A549 treated with DMSO at 1 μM for 4 hours (cell line): ENCODE data around the gene INVS. TPM values are rescaled to one million over a fixed set of nuclear protein-coding genes. Genes with fewer than 3 reads are reported as not detected.

Experiments used
- total RNA-seq: library from RNA; stranded (reverse); fragments of 200-300 nt; extraction: Qiagen RNA extraction; gene quantifications from 5 replicates; pipeline ENCODE4 v1.2.3, GENCODE V29; 2022; ENCODE audit warnings: low read depth

The INVS gene, protein sequence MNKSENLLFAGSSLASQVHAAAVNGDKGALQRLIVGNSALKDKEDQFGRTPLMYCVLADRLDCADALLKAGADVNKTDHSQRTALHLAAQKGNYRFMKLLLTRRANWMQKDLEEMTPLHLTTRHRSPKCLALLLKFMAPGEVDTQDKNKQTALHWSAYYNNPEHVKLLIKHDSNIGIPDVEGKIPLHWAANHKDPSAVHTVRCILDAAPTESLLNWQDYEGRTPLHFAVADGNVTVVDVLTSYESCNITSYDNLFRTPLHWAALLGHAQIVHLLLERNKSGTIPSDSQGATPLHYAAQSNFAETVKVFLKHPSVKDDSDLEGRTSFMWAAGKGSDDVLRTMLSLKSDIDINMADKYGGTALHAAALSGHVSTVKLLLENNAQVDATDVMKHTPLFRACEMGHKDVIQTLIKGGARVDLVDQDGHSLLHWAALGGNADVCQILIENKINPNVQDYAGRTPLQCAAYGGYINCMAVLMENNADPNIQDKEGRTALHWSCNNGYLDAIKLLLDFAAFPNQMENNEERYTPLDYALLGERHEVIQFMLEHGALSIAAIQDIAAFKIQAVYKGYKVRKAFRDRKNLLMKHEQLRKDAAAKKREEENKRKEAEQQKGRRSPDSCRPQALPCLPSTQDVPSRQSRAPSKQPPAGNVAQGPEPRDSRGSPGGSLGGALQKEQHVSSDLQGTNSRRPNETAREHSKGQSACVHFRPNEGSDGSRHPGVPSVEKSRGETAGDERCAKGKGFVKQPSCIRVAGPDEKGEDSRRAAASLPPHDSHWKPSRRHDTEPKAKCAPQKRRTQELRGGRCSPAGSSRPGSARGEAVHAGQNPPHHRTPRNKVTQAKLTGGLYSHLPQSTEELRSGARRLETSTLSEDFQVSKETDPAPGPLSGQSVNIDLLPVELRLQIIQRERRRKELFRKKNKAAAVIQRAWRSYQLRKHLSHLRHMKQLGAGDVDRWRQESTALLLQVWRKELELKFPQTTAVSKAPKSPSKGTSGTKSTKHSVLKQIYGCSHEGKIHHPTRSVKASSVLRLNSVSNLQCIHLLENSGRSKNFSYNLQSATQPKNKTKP
- total RNA-seq, result 8.9 to 12.4 TPM (median 11.0 TPM) in 5 replicates

DNA sequence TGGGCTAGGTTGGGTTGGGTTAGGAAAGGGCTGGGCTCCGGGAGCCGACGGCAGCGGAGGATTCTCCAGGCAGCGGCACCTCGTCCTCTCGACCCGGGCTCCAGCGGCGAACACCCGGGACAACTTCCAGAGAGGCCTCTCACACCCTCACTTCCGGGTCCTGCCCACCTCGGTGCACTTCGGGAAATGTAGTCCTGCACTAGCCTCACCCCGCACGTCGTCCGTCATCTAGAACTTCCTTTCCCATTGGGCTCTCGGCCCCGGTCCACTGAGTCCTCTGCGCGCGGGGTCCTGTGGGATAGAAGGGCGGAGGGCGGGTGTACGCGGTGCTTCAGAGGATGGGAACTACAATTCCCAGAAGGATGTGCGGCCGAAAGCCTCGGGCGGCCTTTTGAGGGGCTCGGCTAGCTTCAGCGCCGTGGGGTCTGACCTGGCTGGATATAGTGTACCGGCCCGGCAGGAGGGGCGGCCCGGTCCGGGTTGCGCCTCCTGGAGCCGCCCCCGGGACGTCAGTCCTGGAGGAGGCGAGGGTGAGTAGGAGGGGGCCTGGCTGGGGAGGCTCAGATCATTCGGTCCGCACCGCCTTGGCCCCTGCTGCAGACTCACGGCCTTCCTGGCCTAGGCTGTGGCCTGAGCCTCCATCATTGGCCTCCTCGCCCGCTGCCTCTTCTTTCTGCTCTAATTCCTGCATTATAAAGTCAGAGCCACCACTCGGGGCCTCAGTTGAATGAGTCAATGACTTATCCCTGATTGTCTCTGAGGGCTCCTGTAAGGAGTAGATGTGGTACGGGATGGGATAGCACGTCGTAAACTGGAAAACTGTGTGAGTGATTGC is at the start of gene INVS, which contains the start of gene ERP44:
INVS (plus strand) TSS at position 357 of the 835 bp plus-strand sequence. CDS start 5,279 bp downstream, outside the sequence.
ERP44 (minus strand) TSS at position 114 of the 835 bp plus-strand sequence. CDS start 160 bp downstream, outside the sequence.

Other genes with a start within 250 kb of the INVS start
- gene STX17, start 192.6 kb upstream of the INVS start, total RNA-seq, result 8.3 to 11.0 TPM (median 10.6 TPM) in 5 replicates
- 14.2 to 16.1 TPM (median 15.5 TPM) in 5 replicates for gene ERP44, start 243 bp upstream of the INVS start, total RNA-seq